Measurements from ENCODE around the gene ZNF236. TPM values are rescaled to one million over a fixed set of nuclear protein-coding genes. Genes with fewer than 3 reads are reported as not detected.

Gene ZNF236
- total and polyA plus RNA-seq, 2 of the 8 experiments (the other 6 are each of a cell fraction or from before 2014, with no cell fraction given) = 6.7 to 14.5 TPM

DNA sequence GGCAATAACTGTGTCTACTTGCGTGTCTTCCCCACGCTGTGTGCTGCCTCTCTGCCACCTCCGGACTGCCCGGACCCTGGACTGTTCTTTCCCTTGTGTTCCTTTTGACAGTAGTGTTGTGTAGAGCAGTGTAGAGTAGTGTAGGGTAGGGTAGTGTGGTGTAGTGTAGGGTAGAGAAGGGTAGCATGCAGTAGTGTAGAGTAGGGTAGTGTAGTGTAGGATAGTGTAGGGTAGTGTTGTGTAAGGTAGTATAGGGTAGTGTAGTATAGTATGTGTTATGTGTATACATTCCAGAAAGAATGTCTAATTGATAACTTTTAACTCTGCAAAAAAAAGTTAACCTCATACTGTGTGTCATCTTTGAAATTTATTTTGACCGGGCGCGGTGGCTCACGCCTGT lies 49.7 kb upstream of the ZNF236 start:
- Histone ChIP-seq H3K56ac (replicated peaks; ENCODE audit: insufficient read length, low read depth, low read length) (no peak overlapping the region), H3K4ac (replicated peaks; ENCODE audit: insufficient read length, low read depth, low read length) (no peak overlapping the region), H2BK20ac (ENCODE audit: low read length) (no peak overlapping the region), H2BK15ac (ENCODE audit: low read length) (no peak overlapping the region), H4K91ac (replicated peaks; ENCODE audit: insufficient read length, low read length) (no peak overlapping the region), H4K8ac (ENCODE audit: extremely low read depth, insufficient read depth, low read length) (no peak overlapping the region), H3K4me3 (ENCODE audit: extremely low read depth in 1 of 4, insufficient read depth in 2 of 4, low read depth in 3 of 4, low read length in 4 of 4) (no peak overlapping the region), H3K9me3 (ENCODE audit: insufficient read depth in 2 of 2, low read depth in 1 of 2, low read length in 1 of 2) (no peaks in the 10 kb centered on the region; a peak in 1 of 4 replicates), H3K14ac (ENCODE audit: insufficient read length) (no peak overlapping the region), H2AFZ (ENCODE audit: low read length) (no peak overlapping the region), H4K20me1 (replicated peaks in 1 of 2; ENCODE audit: control insufficient read depth in 1 of 2, insufficient read depth in 2 of 2, low read length in 2 of 2) (no peaks in the 10 kb centered on the region), H2AK5ac (ENCODE audit: low read depth, low read length) (no peak overlapping the region), H3K27me3 (replicated peaks in 1 of 4; ENCODE audit: control insufficient read depth in 3 of 4, extremely low read depth in 1 of 4, insufficient read depth in 3 of 4, low read length in 3 of 4) (no peaks in the 10 kb centered on the region), H2BK12ac (ENCODE audit: low read depth, low read length) (no peak overlapping the region), H3K79me1 (ENCODE audit: low read depth, low read length) (no peaks in the 10 kb centered on the region), H3K36me3 (ENCODE audit: control insufficient read depth in 2 of 4, insufficient read depth in 4 of 4, low read length in 3 of 4) (no peaks in the 10 kb centered on the region), H2BK120ac (replicated peaks; ENCODE audit: low read depth, low read length) (no peak overlapping the region), H3K23ac (ENCODE audit: insufficient read length) (no peak overlapping the region), H3K27ac (ENCODE audit: low read depth, low read length) (no peak overlapping the region), H3K23me2 (ENCODE audit: low read depth, low read length) (no peaks in the 10 kb centered on the region), H2BK5ac (ENCODE audit: low read depth, low read length) (no peak overlapping the region), H3K4me1 (replicated peaks in 1 of 4; ENCODE audit: control insufficient read depth in 3 of 4, insufficient read depth in 4 of 4, low read length in 3 of 4) (no peaks in the 10 kb centered on the region), H3K18ac (ENCODE audit: extremely low read depth, low read length) (no peak overlapping the region), H3K79me2 (ENCODE audit: control insufficient read depth in 1 of 2, insufficient read depth in 2 of 2, low read length in 2 of 2) (no peaks in the 10 kb centered on the region), H3K9ac (replicated peaks in 1 of 4; ENCODE audit: extremely low read depth in 1 of 4, low read depth in 3 of 4, low read length in 3 of 4) (no peak overlapping the region), H3K4me2 (ENCODE audit: insufficient read depth in 1 of 2, low read depth in 2 of 2, low read length in 2 of 2) (no peak overlapping the region), H4K5ac (ENCODE audit: insufficient read length, low read depth, low read length) (no peak overlapping the region)
- no peak for DNase-seq (ENCODE audit: low read depth in 1 of 2, low spot score in 2 of 2)
- 82% methylated on average over 8 of the region's 8 CpGs; no CpG with 5 or more reads in 1 of the 2 experiments for WGBS, 2 experiments (ENCODE audit: extremely low coverage in 1 of 2, insufficient coverage in 1 of 2, insufficient read length in 1 of 2, insufficient replicate concordance in 2 of 2, low coverage in 1 of 2, low lambda C conversion rate in 2 of 2, missing lambda C conversion rate in 1 of 2)
- FAIRE-seq = no peak
- POLR2A ChIA-PET (ENCODE audit: partially characterized antibody) = no interaction called here
- CTCF ChIA-PET (ENCODE audit: partially characterized antibody) = no interaction called here
- no peak for TF ChIP-seq HDAC6 (IDR thresholded peaks at IDR 0.05; ENCODE audit: low read depth, low read length)
- TF ChIP-seq RBBP5 (IDR thresholded peaks at IDR 0.05; ENCODE audit: borderline replicate concordance, low read depth, low read length) = no peak
- no peak for TF ChIP-seq CTBP2 (IDR thresholded peaks at IDR 0.05; ENCODE audit: borderline replicate concordance, insufficient read depth, insufficient read length, low read length)
- TF ChIP-seq, protein P1, sequence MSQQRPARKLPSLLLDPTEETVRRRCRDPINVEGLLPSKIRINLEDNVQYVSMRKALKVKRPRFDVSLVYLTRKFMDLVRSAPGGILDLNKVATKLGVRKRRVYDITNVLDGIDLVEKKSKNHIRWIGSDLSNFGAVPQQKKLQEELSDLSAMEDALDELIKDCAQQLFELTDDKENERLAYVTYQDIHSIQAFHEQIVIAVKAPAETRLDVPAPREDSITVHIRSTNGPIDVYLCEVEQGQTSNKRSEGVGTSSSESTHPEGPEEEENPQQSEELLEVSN (IDR thresholded peaks at IDR 0.05) = no peak
- no peak for TF ChIP-seq EGR1 (IDR thresholded peaks at IDR 0.05; ENCODE audit: borderline replicate concordance, low read depth, low read length)
- TF ChIP-seq ASH2L (IDR thresholded peaks at IDR 0.05; ENCODE audit: low read length) = no peak
- TF ChIP-seq SIX5 (IDR thresholded peaks at IDR 0.05; ENCODE audit: low read depth, low read length) = no peak
- no peak for TF ChIP-seq BACH1 (IDR thresholded peaks at IDR 0.05; ENCODE audit: low read length)
- no peak for TF ChIP-seq ZNF274 (IDR thresholded peaks at IDR 0.05; ENCODE audit: borderline replicate concordance, extremely low read depth, low read length)
- no peak for TF ChIP-seq EP300 (IDR thresholded peaks at IDR 0.05; ENCODE audit: borderline replicate concordance in 1 of 2, low read depth in 2 of 2, low read length in 2 of 2)
- no peak for TF ChIP-seq NANOG (IDR thresholded peaks at IDR 0.05; ENCODE audit: insufficient read depth, low read depth, low read length, poor library complexity, severe bottlenecking)
- no peak for TF ChIP-seq RXRA (IDR thresholded peaks at IDR 0.05; ENCODE audit: insufficient read depth, low read depth, low read length)
- TF ChIP-seq, protein P2, sequence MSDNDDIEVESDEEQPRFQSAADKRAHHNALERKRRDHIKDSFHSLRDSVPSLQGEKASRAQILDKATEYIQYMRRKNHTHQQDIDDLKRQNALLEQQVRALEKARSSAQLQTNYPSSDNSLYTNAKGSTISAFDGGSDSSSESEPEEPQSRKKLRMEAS (IDR thresholded peaks at IDR 0.05) = no peak
- TF ChIP-seq KDM5A (IDR thresholded peaks at IDR 0.05; ENCODE audit: low read length) = no peak

All from H1 (cell line).